ENCODE results near the gene BCAS3.
"Not testable (repeated sequence)": the region's sequence is repeated elsewhere in the genome, so short reads cannot be mapped to it uniquely, and the experiment has no call there.

BCAS3 gene

DNA sequence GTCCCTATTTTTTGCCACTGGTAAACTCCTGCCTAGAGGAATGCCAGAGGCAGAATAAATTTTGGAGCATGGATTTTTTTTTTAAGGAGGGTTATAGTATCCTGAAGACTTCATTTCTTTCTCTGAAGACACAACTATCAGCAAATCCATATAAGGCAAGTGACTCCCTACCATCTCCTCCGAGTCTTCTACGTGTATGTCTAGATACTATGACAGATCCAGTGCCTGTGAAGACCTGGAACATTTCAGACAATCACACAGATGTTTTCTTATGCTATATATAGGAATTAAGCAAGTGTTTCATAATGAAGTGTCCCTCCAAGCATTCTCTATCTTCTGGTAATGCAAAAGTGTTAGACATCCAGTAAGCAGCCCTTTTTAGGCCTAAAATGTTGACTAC lies 466.5 kb downstream of the BCAS3 start:
- H3K27ac ChIP-seq (ENCODE audit: low read length) = no peak overlapping the region
- no peak overlapping the region for H2AFZ ChIP-seq (ENCODE audit: low read depth, low read length)
- H3K27me3 ChIP-seq (ENCODE audit: low read depth, low read length) = no peaks in the 10 kb centered on the region
- no peak for TF ChIP-seq EZH2phosphoT487 (IDR thresholded peaks at IDR 0.05; ENCODE audit: low read depth)
- TF ChIP-seq, protein P1, sequence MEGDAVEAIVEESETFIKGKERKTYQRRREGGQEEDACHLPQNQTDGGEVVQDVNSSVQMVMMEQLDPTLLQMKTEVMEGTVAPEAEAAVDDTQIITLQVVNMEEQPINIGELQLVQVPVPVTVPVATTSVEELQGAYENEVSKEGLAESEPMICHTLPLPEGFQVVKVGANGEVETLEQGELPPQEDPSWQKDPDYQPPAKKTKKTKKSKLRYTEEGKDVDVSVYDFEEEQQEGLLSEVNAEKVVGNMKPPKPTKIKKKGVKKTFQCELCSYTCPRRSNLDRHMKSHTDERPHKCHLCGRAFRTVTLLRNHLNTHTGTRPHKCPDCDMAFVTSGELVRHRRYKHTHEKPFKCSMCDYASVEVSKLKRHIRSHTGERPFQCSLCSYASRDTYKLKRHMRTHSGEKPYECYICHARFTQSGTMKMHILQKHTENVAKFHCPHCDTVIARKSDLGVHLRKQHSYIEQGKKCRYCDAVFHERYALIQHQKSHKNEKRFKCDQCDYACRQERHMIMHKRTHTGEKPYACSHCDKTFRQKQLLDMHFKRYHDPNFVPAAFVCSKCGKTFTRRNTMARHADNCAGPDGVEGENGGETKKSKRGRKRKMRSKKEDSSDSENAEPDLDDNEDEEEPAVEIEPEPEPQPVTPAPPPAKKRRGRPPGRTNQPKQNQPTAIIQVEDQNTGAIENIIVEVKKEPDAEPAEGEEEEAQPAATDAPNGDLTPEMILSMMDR (IDR thresholded peaks at IDR 0.05; ENCODE audit: low read depth, low read length) = no peak
- no peak overlapping the region for H3K4me3 ChIP-seq (ENCODE audit: low read length)
- H3K79me2 ChIP-seq (ENCODE audit: low read length) = no peaks in the 10 kb centered on the region
- no peak overlapping the region for H3K9ac ChIP-seq (ENCODE audit: low read length)
- H3K4me1 ChIP-seq (ENCODE audit: low read length) = peaks cover 7% of the 10 kb centered on the region; the same call in 1 of the 2 replicates
- no peaks in the 10 kb centered on the region for H3K9me3 ChIP-seq (ENCODE audit: insufficient read depth, low read length)
- H3K4me2 ChIP-seq (ENCODE audit: low read length) = no peak overlapping the region
- H3K36me3 ChIP-seq (replicated peaks; ENCODE audit: low read depth, low read length) = no peaks in the 10 kb centered on the region
- no peaks in the 10 kb centered on the region for H4K20me1 ChIP-seq (ENCODE audit: insufficient read depth, low read length)

DNA sequence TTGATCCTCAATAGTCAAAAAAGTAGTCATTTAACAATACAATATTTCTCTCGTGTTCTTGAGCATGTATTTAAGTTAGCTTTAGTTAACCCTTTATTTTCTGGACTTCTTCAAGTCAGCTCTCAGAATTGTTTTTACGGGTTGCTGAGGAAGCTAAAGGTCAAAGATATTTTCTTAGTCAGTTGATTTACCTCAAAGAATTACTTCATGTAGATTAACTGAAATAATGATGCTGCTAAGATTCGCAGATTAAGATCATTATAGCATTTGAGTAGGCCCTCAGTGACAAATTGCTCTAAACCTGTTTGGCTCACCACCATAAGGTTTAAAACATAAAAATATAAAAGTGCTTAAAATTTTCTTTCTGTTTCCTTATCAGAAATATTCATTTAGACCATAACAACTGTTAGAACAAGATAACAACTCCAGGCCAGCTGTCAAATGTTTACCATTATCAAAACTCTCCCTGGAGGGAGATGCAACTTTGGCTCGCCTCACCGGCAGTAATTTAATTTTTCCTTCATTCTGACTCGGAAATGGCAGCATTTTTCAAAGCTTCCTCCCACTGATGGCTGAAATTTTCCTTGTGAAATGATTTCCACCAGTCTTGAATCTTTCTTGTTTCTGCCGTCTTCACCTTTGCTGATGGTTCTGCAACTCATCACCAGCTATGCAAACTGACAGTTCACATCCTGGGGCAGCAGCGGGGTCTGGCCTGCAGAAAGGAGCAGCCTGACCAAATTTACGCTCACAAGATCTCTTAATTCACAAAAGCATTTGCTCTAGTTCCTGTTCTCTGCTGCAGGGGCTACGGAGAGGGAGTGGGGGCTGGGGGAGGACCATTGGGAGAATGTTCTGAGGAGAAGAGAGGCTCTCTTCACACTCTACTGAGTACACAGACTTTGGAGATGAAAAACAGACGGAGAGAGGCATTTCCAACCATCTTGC lies 467.2 kb downstream of the BCAS3 start:
- Histone ChIP-seq H3K4me1 (ENCODE audit: low read length) (0 out of 2 replicates have a peak, but pooled peaks cover 3% of the 10 kb centered on the region), H3K4me2 (ENCODE audit: low read length) (peak overlapping the region; percentile 29), H2AFZ (ENCODE audit: low read depth, low read length) (peak overlapping the region; percentile 32; the same call in 1 of the 2 replicates), H3K4me3 (ENCODE audit: low read length) (no peak overlapping the region), H3K79me2 (ENCODE audit: low read length) (no peaks in the 10 kb centered on the region), H3K27me3 (ENCODE audit: low read depth, low read length) (no peaks in the 10 kb centered on the region), H3K9ac (ENCODE audit: low read length) (no peak overlapping the region), H3K27ac (ENCODE audit: low read length) (no peak overlapping the region), H4K20me1 (ENCODE audit: insufficient read depth, low read length) (no peaks in the 10 kb centered on the region), H3K36me3 (replicated peaks; ENCODE audit: low read depth, low read length) (no peaks in the 10 kb centered on the region), H3K9me3 (ENCODE audit: insufficient read depth, low read length) (no peaks in the 10 kb centered on the region)
- TF ChIP-seq, protein P1 (IDR thresholded peaks at IDR 0.05; ENCODE audit: low read depth, low read length) = no peak
- no peak for TF ChIP-seq EZH2phosphoT487 (IDR thresholded peaks at IDR 0.05; ENCODE audit: low read depth)

GRCh38 chr17:61146833-61147232 lies 469.2 kb downstream of the BCAS3 start:
- H3K4me3 ChIP-seq (ENCODE audit: low read length); H3K4me2 ChIP-seq (ENCODE audit: low read length); H3K4me1 ChIP-seq (ENCODE audit: low read length); H3K36me3 ChIP-seq (replicated peaks; ENCODE audit: low read depth, low read length); H3K27me3 ChIP-seq (ENCODE audit: low read depth, low read length); H2AFZ ChIP-seq (ENCODE audit: low read depth, low read length); H3K9ac ChIP-seq (ENCODE audit: low read length); H3K79me2 ChIP-seq (ENCODE audit: low read length); H4K20me1 ChIP-seq (ENCODE audit: insufficient read depth, low read length); H3K27ac ChIP-seq (ENCODE audit: low read length); H3K9me3 ChIP-seq (ENCODE audit: insufficient read depth, low read length): not testable (repeated sequence)

DNA sequence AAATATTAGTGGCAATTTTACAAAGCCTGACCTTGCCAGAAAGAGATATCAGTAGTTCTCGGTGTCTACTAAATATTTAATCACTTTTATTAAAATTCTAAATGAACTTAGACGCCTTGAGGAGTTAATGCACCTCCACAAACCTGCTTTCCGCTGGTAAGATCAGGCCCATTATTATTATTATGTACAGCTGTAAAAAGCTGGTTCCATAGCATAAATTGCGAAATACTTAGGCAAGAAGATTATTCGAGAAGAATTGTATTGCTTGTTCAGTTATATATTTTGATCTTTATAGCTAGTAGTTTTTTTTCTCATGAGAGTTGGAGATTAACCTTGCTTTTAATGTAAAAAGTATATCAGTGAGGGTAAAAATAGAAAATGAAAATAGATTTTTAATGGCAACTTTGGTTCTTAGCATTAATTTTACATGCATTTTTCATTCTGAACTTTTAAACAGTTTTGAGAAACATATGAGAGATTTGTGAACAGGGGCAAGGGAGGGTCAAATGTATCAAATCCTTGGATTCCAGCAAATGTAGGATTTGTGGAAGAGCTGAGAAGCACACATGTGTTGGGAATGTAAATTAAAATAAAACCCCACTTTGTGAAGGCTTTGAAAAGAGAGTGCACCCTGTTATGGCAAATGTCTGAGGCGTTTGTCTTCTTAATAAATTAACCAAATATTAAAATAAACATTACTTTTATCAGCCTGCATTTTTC lies 471.6 kb downstream of the BCAS3 start:
- Histone ChIP-seq H3K9me3 (ENCODE audit: insufficient read depth, low read length) (no peaks in the 10 kb centered on the region), H3K4me3 (ENCODE audit: low read length) (no peak overlapping the region), H4K20me1 (ENCODE audit: insufficient read depth, low read length) (no peaks in the 10 kb centered on the region), H3K4me1 (ENCODE audit: low read length) (peaks cover 9% of the 10 kb centered on the region), H3K4me2 (ENCODE audit: low read length) (no peak overlapping the region), H3K36me3 (replicated peaks; ENCODE audit: low read depth, low read length) (no peaks in the 10 kb centered on the region), H3K27ac (ENCODE audit: low read length) (no peak overlapping the region), H3K9ac (ENCODE audit: low read length) (no peak overlapping the region), H3K27me3 (ENCODE audit: low read depth, low read length) (0 out of 2 replicates have a peak, but pooled peaks cover 3% of the 10 kb centered on the region), H3K79me2 (ENCODE audit: low read length) (no peaks in the 10 kb centered on the region), H2AFZ (ENCODE audit: low read depth, low read length) (no peak overlapping the region)
- TF ChIP-seq EZH2phosphoT487 (IDR thresholded peaks at IDR 0.05; ENCODE audit: low read depth) = no peak
- TF ChIP-seq, protein P1 (IDR thresholded peaks at IDR 0.05; ENCODE audit: low read depth, low read length) = no peak

All from OCI-LY3 (cell line).